HCT116 (cell line): ENCODE results near the gene GFPT1.

Source experiments
- CBX3 ChIP-seq: IDR thresholded peaks from 2 replicates; pipeline ENCODE4 v1.6.1; 2012; ENCODE audit warnings: low read depth
- EGR1 ChIP-seq: IDR thresholded peaks from 2 replicates; pipeline ENCODE4 v1.6.1; 2012; ENCODE audit warnings: low read depth
- EZH2 ChIP-seq: fragments of 200-600 bp; sonication (generic); IDR thresholded peaks from 2 replicates; pipeline ENCODE4 v1.6.1; 2017; ENCODE audit warnings: antibody characterized with exemption, mixed run types
- EZH2phosphoT487 ChIP-seq: fragments of 200-600 bp; IDR thresholded peaks from 2 replicates; pipeline ENCODE4 v1.6.1; 2018; ENCODE audit warnings: antibody characterized with exemption, borderline replicate concordance
- POLR2A ChIP-seq: IDR thresholded peaks from 2 replicates; pipeline ENCODE4 v1.7.0; 2011; ENCODE audit warnings: borderline replicate concordance; ENCODE audit not compliant: insufficient read depth, insufficient read length; ENCODE audit errors: extremely low read depth
- POLR2AphosphoS5 ChIP-seq: IDR thresholded peaks from 2 replicates; pipeline ENCODE4 v1.6.1; 2011; ENCODE audit warnings: mild to moderate bottlenecking, low read depth, low read length, moderate library complexity
- RAD21 ChIP-seq: IDR thresholded peaks from 2 replicates; pipeline ENCODE4 v1.6.1; 2012; ENCODE audit warnings: low read depth, mild to moderate bottlenecking
- SIN3A ChIP-seq: IDR thresholded peaks from 2 replicates; pipeline ENCODE4 v1.6.1; 2012; ENCODE audit warnings: low read depth
- ZNF274 ChIP-seq: fragments of 200-500 bp; sonication (Bioruptor generic); IDR thresholded peaks from 2 replicates; pipeline ENCODE4 v1.6.1; 2014; ENCODE audit warnings: mild to moderate bottlenecking, low read depth, low read length, inconsistent platforms
- TF ChIP-seq, protein P1 (sequence below), 3 experiments: fragments of 200-600 bp in 1 of 3; sonication (generic) in 1 of 3; IDR thresholded peaks in 2 of 3; conservative IDR thresholded peaks in 1 of 3; 2 replicates each; pipeline ENCODE4 v1.5.1; 2012 to 2017; ENCODE audit warnings: low read depth in 2 of 3, low read length in 2 of 3, antibody characterized with exemption in 1 of 3, borderline replicate concordance in 1 of 3, control low read depth in 1 of 3, mild to moderate bottlenecking in 1 of 3, mixed read lengths in 1 of 3, mixed run types in 1 of 3, moderate library complexity in 1 of 3; ENCODE audit not compliant: insufficient read depth in 1 of 3

DNA sequence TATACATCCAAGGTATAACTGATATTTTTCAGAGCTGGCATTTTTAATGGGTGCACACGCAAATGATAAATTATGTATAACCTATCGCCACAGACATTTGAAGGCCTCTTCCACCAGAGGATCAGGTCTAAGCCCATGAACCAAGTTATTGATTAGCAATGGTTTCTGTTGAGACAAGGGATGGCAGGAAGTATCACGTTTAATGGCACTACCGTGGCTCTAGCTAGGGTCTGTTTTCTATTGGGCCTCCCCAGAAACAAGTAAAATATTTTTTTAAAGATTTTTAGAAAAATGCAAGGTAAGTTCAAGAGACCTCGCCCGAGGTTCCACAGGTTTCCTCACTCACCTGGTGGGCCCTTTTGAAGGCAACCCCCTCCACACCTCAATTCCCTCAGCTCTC, 667 bp downstream of the GFPT1 start:
- TF ChIP-seq SIN3A (no peak), ZNF274 (no peak), CBX3 (no peak), EZH2 (no peak), POLR2A (no peak), RAD21 (no peak), EGR1 (no peak), POLR2AphosphoS5 (no peak), EZH2phosphoT487 (no peak)
- TF ChIP-seq, protein P1, sequence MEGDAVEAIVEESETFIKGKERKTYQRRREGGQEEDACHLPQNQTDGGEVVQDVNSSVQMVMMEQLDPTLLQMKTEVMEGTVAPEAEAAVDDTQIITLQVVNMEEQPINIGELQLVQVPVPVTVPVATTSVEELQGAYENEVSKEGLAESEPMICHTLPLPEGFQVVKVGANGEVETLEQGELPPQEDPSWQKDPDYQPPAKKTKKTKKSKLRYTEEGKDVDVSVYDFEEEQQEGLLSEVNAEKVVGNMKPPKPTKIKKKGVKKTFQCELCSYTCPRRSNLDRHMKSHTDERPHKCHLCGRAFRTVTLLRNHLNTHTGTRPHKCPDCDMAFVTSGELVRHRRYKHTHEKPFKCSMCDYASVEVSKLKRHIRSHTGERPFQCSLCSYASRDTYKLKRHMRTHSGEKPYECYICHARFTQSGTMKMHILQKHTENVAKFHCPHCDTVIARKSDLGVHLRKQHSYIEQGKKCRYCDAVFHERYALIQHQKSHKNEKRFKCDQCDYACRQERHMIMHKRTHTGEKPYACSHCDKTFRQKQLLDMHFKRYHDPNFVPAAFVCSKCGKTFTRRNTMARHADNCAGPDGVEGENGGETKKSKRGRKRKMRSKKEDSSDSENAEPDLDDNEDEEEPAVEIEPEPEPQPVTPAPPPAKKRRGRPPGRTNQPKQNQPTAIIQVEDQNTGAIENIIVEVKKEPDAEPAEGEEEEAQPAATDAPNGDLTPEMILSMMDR (IDR thresholded peaks at IDR 0.05 in 2 of 3, conservative IDR thresholded peaks at IDR 0.05 in 1 of 3; ENCODE audit: borderline replicate concordance in 1 of 3, insufficient read depth in 1 of 3, low read depth in 2 of 3, low read length in 2 of 3): no peak
